Ascending aorta (tissue), 2 donors: ENCODE results near the gene ITSN1. TPM values are rescaled to one million over a fixed set of nuclear protein-coding genes. Genes with fewer than 3 reads are reported as not detected.
A peak's percentile ranks its signal among the peaks of the same experiment; 100 is the strongest.

Experiments used
- DNase-seq, 2 donors: peaks; one replicate each; pipeline ENCODE4 v3.0.0-alpha.2; 2019; ENCODE audit warnings: low spot score in 2 of 2
- H3K27ac ChIP-seq, 2 donors: fragments of 200-600 bp; sonication (generic); one replicate each; pipeline ENCODE4 v1.5.1; 2016 to 2017; ENCODE audit warnings: mild to moderate bottlenecking in 1 of 2
- H3K27me3 ChIP-seq: fragments of 200-600 bp; sonication (generic); one replicate; pipeline ENCODE4 v1.5.1; 2017
- H3K36me3 ChIP-seq, 2 donors: fragments of 200-600 bp; sonication (generic); one replicate each; pipeline ENCODE4 v1.5.1; 2016
- H3K4me1 ChIP-seq, 2 donors: fragments of 200-600 bp; sonication (generic); one replicate each; pipeline ENCODE4 v1.5.1; 2016 to 2017; ENCODE audit warnings: mild to moderate bottlenecking in 1 of 2
- H3K4me3 ChIP-seq, 2 donors: fragments of 200-600 bp; sonication (generic); one replicate each; pipeline ENCODE4 v1.5.1; 2016 to 2017; ENCODE audit warnings: mild to moderate bottlenecking in 1 of 2
- H3K9me3 ChIP-seq, 2 donors: fragments of 200-600 bp; sonication (generic); one replicate each; pipeline ENCODE4 v1.5.1; 2016
- intact Hi-C: fragments of 100-400 bp; cut with DNase I; formaldehyde crosslinking; loops from one replicate; pipeline ENCODE4 v1.15.1; 2023
- total RNA-seq: library from RNA; depleted of rRNA; stranded (reverse); fragments of >200 nt; gene quantifications from one replicate; pipeline ENCODE4 v1.1.0, GENCODE V29; 2016
- TF ChIP-seq, protein P1 (sequence below), 3 experiments: fragments of 200-600 bp in 2 of 3; fragments of 450-650 bp in 1 of 3; sonication (generic) in 2 of 3; IDR thresholded peaks; one replicate each; pipeline ENCODE4 v1.5.1; 2016 to 2019; ENCODE audit warnings: antibody characterized with exemption in 3 of 3, mild to moderate bottlenecking in 1 of 3, moderate library complexity in 1 of 3

ITSN1 gene
- total RNA-seq, 1 donor from 2014 or later, result 95.0 TPM

DNA sequence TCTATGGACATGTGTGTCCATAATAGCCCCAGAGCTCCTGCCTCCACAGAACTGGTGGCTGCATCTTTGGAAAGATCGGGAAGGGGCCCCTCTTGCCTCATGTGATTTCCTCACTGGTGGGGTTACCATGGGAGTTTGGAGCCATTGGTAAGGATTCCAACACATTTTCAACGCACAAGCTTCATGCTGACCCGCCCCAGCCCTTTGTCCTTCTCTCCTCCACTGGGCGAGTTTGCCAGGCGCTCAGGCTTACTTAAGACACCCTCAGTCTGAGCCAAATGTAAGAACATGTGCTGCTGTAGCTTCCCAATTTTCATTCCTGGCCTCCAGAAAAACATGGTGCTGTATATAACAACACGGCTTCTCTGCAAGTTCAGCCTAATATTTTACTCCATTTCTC, 200.9 kb downstream of the ITSN1 start:
- Histone ChIP-seq H3K4me3 (no peak overlapping the region), H3K27me3 (no peaks in the 10 kb centered on the region), H3K27ac (no peak overlapping the region), H3K9me3 (no peaks in the 10 kb centered on the region), H3K4me1 (peaks cover 0 to 12% of the 10 kb centered on the region in 2 donors), H3K36me3 (peaks cover 0 to 7% of the 10 kb centered on the region in 2 donors)
- intact Hi-C loops, result no loop called here
- peak in 1 of 2 donors; percentile 53 for DNase-seq
- TF ChIP-seq, protein P1, sequence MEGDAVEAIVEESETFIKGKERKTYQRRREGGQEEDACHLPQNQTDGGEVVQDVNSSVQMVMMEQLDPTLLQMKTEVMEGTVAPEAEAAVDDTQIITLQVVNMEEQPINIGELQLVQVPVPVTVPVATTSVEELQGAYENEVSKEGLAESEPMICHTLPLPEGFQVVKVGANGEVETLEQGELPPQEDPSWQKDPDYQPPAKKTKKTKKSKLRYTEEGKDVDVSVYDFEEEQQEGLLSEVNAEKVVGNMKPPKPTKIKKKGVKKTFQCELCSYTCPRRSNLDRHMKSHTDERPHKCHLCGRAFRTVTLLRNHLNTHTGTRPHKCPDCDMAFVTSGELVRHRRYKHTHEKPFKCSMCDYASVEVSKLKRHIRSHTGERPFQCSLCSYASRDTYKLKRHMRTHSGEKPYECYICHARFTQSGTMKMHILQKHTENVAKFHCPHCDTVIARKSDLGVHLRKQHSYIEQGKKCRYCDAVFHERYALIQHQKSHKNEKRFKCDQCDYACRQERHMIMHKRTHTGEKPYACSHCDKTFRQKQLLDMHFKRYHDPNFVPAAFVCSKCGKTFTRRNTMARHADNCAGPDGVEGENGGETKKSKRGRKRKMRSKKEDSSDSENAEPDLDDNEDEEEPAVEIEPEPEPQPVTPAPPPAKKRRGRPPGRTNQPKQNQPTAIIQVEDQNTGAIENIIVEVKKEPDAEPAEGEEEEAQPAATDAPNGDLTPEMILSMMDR (IDR thresholded peaks at IDR 0.05), result no peak

GRCh38 chr21:33844104-33844889, 202.0 kb downstream of the ITSN1 start:
- no peak overlapping the region for H3K4me3 ChIP-seq
- H3K27me3 ChIP-seq, result no peaks in the 10 kb centered on the region
- TF ChIP-seq, protein P1 (IDR thresholded peaks at IDR 0.05), result no peak
- H3K27ac ChIP-seq, result no peak overlapping the region
- DNase-seq, result peak in 1 of 2 donors; percentile 62
- no peaks in the 10 kb centered on the region for H3K9me3 ChIP-seq
- H3K4me1 ChIP-seq, result peaks cover 0 to 12% of the 10 kb centered on the region in 2 donors
- H3K36me3 ChIP-seq, result no peaks in the 10 kb centered on the region
- intact Hi-C loops, result no loop called here

DNA sequence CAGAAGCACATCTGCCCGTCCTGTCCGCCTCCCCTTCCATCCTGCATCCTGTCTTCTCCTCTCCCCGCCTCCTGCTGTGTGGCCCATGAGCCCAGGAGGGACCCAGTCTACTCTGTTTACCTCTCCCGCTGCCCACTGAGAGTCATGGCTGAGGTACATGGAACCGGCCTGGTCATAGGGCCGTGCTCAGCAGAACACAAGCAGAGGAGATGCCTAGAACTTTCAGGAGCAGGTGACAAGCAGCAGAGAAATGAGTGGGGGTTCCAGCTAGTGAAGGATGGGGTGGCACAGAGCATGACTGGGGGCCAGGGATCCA, 202.5 kb downstream of the ITSN1 start:
- Histone ChIP-seq H3K4me3 (no peak overlapping the region), H3K27ac (no peak overlapping the region), H3K36me3 (no peaks in the 10 kb centered on the region), H3K4me1 (peaks cover 0 to 12% of the 10 kb centered on the region in 2 donors), H3K9me3 (no peaks in the 10 kb centered on the region), H3K27me3 (no peaks in the 10 kb centered on the region)
- intact Hi-C loops, result no loop called here
- no peak for DNase-seq
- TF ChIP-seq, protein P1 (IDR thresholded peaks at IDR 0.05), result no peak

DNA sequence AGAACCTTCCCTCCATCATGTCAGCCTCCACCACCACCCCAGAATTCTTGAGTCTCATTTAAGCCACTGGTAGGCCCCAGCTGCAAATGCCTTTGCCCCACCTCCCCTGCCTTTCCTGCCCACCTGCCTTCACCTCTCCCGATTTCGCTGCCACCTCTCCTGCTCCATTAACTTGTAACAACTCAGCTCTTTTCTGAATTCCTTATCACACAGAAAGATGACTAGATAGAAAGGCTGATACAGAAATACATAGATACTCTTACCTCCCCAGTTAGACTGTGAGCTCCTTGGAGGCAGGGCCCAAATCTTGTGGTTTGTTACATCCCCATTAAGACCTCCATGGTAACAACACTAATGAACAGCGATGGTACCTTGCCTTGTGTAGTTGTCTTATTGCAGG, 203.8 kb downstream of the ITSN1 start:
- Histone ChIP-seq H3K27ac (no peak overlapping the region), H3K4me3 (no peak overlapping the region), H3K9me3 (no peaks in the 10 kb centered on the region), H3K27me3 (no peaks in the 10 kb centered on the region), H3K36me3 (no peaks in the 10 kb centered on the region), H3K4me1 (peaks cover 0 to 7% of the 10 kb centered on the region in 2 donors)
- TF ChIP-seq, protein P1 (IDR thresholded peaks at IDR 0.05), result no peak
- intact Hi-C loops, result no loop called here
- no peak for DNase-seq

GRCh38 chr21:33847588-33848248, 205.4 kb downstream of the ITSN1 start:
- Histone ChIP-seq H3K9me3 (no peaks in the 10 kb centered on the region), H3K36me3 (no peaks in the 10 kb centered on the region), H3K4me1 (peaks cover 0 to 3% of the 10 kb centered on the region in 2 donors), H3K27me3 (no peaks in the 10 kb centered on the region), H3K4me3 (no peak overlapping the region), H3K27ac (no peak overlapping the region)
- TF ChIP-seq, protein P1 (IDR thresholded peaks at IDR 0.05), result no peak
- no peak for DNase-seq
- intact Hi-C loops, result no loop called here
